ENCODE results near the gene DAPK2.

Gene DAPK2

GRCh38 chr15:64052925-64053491 lies 6.7 kb upstream of the DAPK2 start:
- DNase-seq = no peak

- no peak for DNase-seq
These were observed 5.3 kb upstream of the DAPK2 start for GRCh38 chr15:64051407-64052259.

GRCh38 chr15:64051093-64051402 lies 4.8 kb upstream of the DAPK2 start:
- no peak for DNase-seq

GRCh38 chr15:64050281-64051092 lies 4.2 kb upstream of the DAPK2 start:
- DNase-seq = no peak

- no peak for DNase-seq
These were observed 2.6 kb upstream of the DAPK2 start for GRCh38 chr15:64048781-64049460.

GRCh38 chr15:64045774-64046420 lies 388 bp downstream of the DAPK2 start:
- no peak for DNase-seq

- DNase-seq = no peak
These were observed 1.2 kb downstream of the DAPK2 start for GRCh38 chr15:64045101-64045435.

GRCh38 chr15:64044300-64045100 lies 1.8 kb downstream of the DAPK2 start:
- no peak for DNase-seq

GRCh38 chr15:64038878-64039610 lies 7.2 kb downstream of the DAPK2 start:
- no peak for DNase-seq

- no peak for DNase-seq
These were observed 8.3 kb downstream of the DAPK2 start for GRCh38 chr15:64037966-64038365.

- no peak for DNase-seq
These were observed 9.2 kb downstream of the DAPK2 start for GRCh38 chr15:64037116-64037515.

- no peak for DNase-seq
These were observed 10.8 kb downstream of the DAPK2 start for GRCh38 chr15:64035525-64035924.

- no peak for DNase-seq
These were observed 11.8 kb downstream of the DAPK2 start for GRCh38 chr15:64034519-64034918.

- no peak for DNase-seq
These were observed 14.0 kb downstream of the DAPK2 start for GRCh38 chr15:64032329-64032728.

GRCh38 chr15:64030123-64030522 lies 16.2 kb downstream of the DAPK2 start:
- no peak for DNase-seq

- DNase-seq = no peak
These were observed 16.7 kb downstream of the DAPK2 start for GRCh38 chr15:64029633-64030032.

GRCh38 chr15:64029110-64029509 lies 17.2 kb downstream of the DAPK2 start:
- DNase-seq = no peak

GRCh38 chr15:64026591-64026990 lies 19.7 kb downstream of the DAPK2 start:
- no peak for DNase-seq

GRCh38 chr15:64024172-64025050 lies 21.9 kb downstream of the DAPK2 start:
- DNase-seq = no peak

- DNase-seq = no peak
These were observed 23.1 kb downstream of the DAPK2 start for GRCh38 chr15:64023220-64023619.

Measured in T1000 (cell line).